SU-DHL-6 (cell line): Measurements from ENCODE around the gene SYCN.

ENCODE experiments used
- H2AFZ ChIP-seq: fragments of 200-600 bp; sonication (generic); 2 replicates; pipeline ENCODE4 v1.6.1; 2014; ENCODE audit warnings: low read depth, mild to moderate bottlenecking, moderate library complexity, mixed read lengths, antibody characterized with exemption, low read length; ENCODE audit not compliant: severe bottlenecking
- H3F3A ChIP-seq: fragments of 200-600 bp; shearing (Covaris generic); 2 replicates; pipeline ENCODE4 v1.6.0; 2016; ENCODE audit warnings: antibody characterized with exemption, mild to moderate bottlenecking; ENCODE audit not compliant: insufficient read depth
- H3K27ac ChIP-seq: fragments of 200-600 bp; sonication (generic); 2 replicates; pipeline ENCODE4 v1.5.1; 2016; ENCODE audit warnings: low read depth, mild to moderate bottlenecking, low read length, moderate library complexity, mixed read lengths
- H3K27me3 ChIP-seq: fragments of 200-600 bp; sonication (generic), shearing (Covaris generic); 2 replicates; pipeline ENCODE4 v1.6.0; 2014; ENCODE audit warnings: mild to moderate bottlenecking, low read length
- H3K36me3 ChIP-seq: fragments of 200-600 bp; sonication (generic); 2 replicates; pipeline ENCODE4 v1.6.1; 2014; ENCODE audit warnings: mild to moderate bottlenecking, low read length, mixed read lengths
- H3K4me2 ChIP-seq: fragments of 300-600, 200-600 bp; shearing (Covaris generic), sonication (generic); 2 replicates; pipeline ENCODE4 v1.6.0; 2014; ENCODE audit warnings: low read length, low read depth, mild to moderate bottlenecking; ENCODE audit not compliant: poor library complexity, severe bottlenecking
- H3K4me3 ChIP-seq: fragments of 200-600 bp; sonication (generic); 2 replicates; pipeline ENCODE4 v1.5.1; 2014; ENCODE audit warnings: antibody characterized with exemption, low read length, mild to moderate bottlenecking, mixed read lengths; ENCODE audit not compliant: insufficient read depth, poor library complexity, severe bottlenecking
- H3K79me2 ChIP-seq: fragments of 200-600 bp; sonication (generic); 2 replicates; pipeline ENCODE4 v1.6.1; 2014; ENCODE audit warnings: mild to moderate bottlenecking, low read length, moderate library complexity; ENCODE audit not compliant: insufficient read depth
- H3K9ac ChIP-seq: fragments of 200-600 bp; sonication (generic); 2 replicates; pipeline ENCODE4 v1.7.0; 2014; ENCODE audit warnings: mild to moderate bottlenecking, low read length
- H3K9me2 ChIP-seq: fragments of 200-600 bp; sonication (generic); replicated peaks from 2 replicates; pipeline ENCODE4 v1.6.1; 2014; ENCODE audit warnings: low read length; ENCODE audit not compliant: insufficient read depth
- H3K9me3 ChIP-seq: fragments of 200-600 bp; sonication (generic); 2 replicates; pipeline ENCODE4 v1.6.1; 2014; ENCODE audit warnings: low read length, mixed read lengths; ENCODE audit not compliant: insufficient read depth
- H4K20me1 ChIP-seq: fragments of 200-600 bp; sonication (generic); 2 replicates; pipeline ENCODE4 v1.6.1; 2014; ENCODE audit warnings: low read depth, mild to moderate bottlenecking, antibody characterized with exemption, low read length, moderate library complexity, mixed read lengths
- CTCF ChIP-seq: fragments of 200-600 bp; sonication (generic); IDR thresholded peaks from one replicate; pipeline ENCODE4 v1.5.1; 2017; ENCODE audit warnings: antibody characterized with exemption, mild to moderate bottlenecking, low read length, moderate library complexity; ENCODE audit not compliant: insufficient read depth, poor library complexity, severe bottlenecking
- EZH2phosphoT487 ChIP-seq: fragments of 200-600 bp; sonication (generic), shearing (Covaris generic); conservative IDR thresholded peaks from 2 replicates; pipeline ENCODE4 v1.6.1; 2018; ENCODE audit warnings: mild to moderate bottlenecking, antibody characterized with exemption, low read length, moderate library complexity, mixed read lengths

SYCN gene

GRCh38 chr19:39155741-39156140 lies 48.3 kb downstream of the SYCN start:
- Histone ChIP-seq H3K9me2 (no peaks in the 10 kb centered on the region), H3K4me2 (no peak overlapping the region), H2AFZ (no peak overlapping the region), H3K4me3 (no peak overlapping the region), H3K79me2 (no peaks in the 10 kb centered on the region), H3K27me3 (no peaks in the 10 kb centered on the region), H4K20me1 (no peaks in the 10 kb centered on the region), H3K9ac (no peak overlapping the region), H3K27ac (no peak overlapping the region), H3K36me3 (no peaks in the 10 kb centered on the region), H3F3A (no peaks in the 10 kb centered on the region), H3K9me3 (no peaks in the 10 kb centered on the region)
- TF ChIP-seq EZH2phosphoT487 = no peak
- TF ChIP-seq CTCF = no peak

- H3K4me2 ChIP-seq = no peak overlapping the region
- H3K9me2 ChIP-seq = no peaks in the 10 kb centered on the region
- H4K20me1 ChIP-seq = no peaks in the 10 kb centered on the region
- no peaks in the 10 kb centered on the region for H3F3A ChIP-seq
- no peak overlapping the region for H2AFZ ChIP-seq
- no peaks in the 10 kb centered on the region for H3K36me3 ChIP-seq
- TF ChIP-seq CTCF (no peak), EZH2phosphoT487 (no peak)
- no peaks in the 10 kb centered on the region for H3K27me3 ChIP-seq
- H3K79me2 ChIP-seq = no peaks in the 10 kb centered on the region
- H3K27ac ChIP-seq = no peak overlapping the region
- no peak overlapping the region for H3K9ac ChIP-seq
- H3K4me3 ChIP-seq = no peak overlapping the region
- no peaks in the 10 kb centered on the region for H3K9me3 ChIP-seq
These were observed 48.9 kb downstream of the SYCN start for GRCh38 chr19:39155114-39155700.

- Histone ChIP-seq H3K9me2 (no peaks in the 10 kb centered on the region), H3F3A (no peaks in the 10 kb centered on the region), H3K4me3 (no peak overlapping the region), H3K9ac (no peak overlapping the region), H3K9me3 (no peaks in the 10 kb centered on the region), H4K20me1 (no peaks in the 10 kb centered on the region), H3K36me3 (no peaks in the 10 kb centered on the region), H2AFZ (no peak overlapping the region), H3K27ac (no peak overlapping the region), H3K79me2 (no peaks in the 10 kb centered on the region), H3K27me3 (no peaks in the 10 kb centered on the region), H3K4me2 (no peak overlapping the region)
- TF ChIP-seq EZH2phosphoT487 (no peak), CTCF (no peak)
These were observed 49.4 kb downstream of the SYCN start for GRCh38 chr19:39154629-39155100.
